Lower lobe of right lung (tissue), 2 donors: ENCODE data around the gene FGD3. TPM values are rescaled to one million over a fixed set of nuclear protein-coding genes. Genes with fewer than 3 reads are reported as not detected.

Source experiments
- ATAC-seq, 2 donors: fragments of 200-7000 bp; cut with Tn5 transposase; one replicate each; pipeline ENCODE4 v1.9.1; 2020 to 2022; ENCODE audit warnings: mild to moderate bottlenecking in 2 of 2, moderate library complexity in 2 of 2
- DNase-seq: peaks from one replicate; pipeline ENCODE4 v3.0.0-alpha.2; 2020
- H3K27ac ChIP-seq: fragments of 200-600 bp; one replicate; pipeline ENCODE4 v1.8.0; 2022
- H3K27me3 ChIP-seq: fragments of 200-600 bp; one replicate; pipeline ENCODE4 v1.8.0; 2022; ENCODE audit warnings: low read depth
- H3K36me3 ChIP-seq: fragments of 200-600 bp; one replicate; pipeline ENCODE4 v1.8.0; 2022; ENCODE audit warnings: mild to moderate bottlenecking
- H3K4me1 ChIP-seq: fragments of 200-600 bp; one replicate; pipeline ENCODE4 v1.8.0; 2022
- H3K4me3 ChIP-seq: fragments of 200-600 bp; one replicate; pipeline ENCODE4 v1.8.0; 2022; ENCODE audit warnings: mild to moderate bottlenecking
- H3K9me3 ChIP-seq: fragments of 200-600 bp; one replicate; pipeline ENCODE4 v1.8.0; 2022
- CTCF ChIP-seq: fragments of 200-600 bp; IDR thresholded peaks from one replicate; pipeline ENCODE4 v1.8.0; 2022; ENCODE audit warnings: antibody characterized with exemption, mild to moderate bottlenecking
- intact Hi-C: fragments of 100-400 bp; cut with DNase I; formaldehyde crosslinking; loops from one replicate; pipeline ENCODE4 v1.11.0; 2022
- total RNA-seq: library from RNA; stranded (reverse); fragmentation: NEBNext Ultra II Directional; extraction: Animal tissue kit (Norgen Biotek cat#: 25700); gene quantifications from one replicate; pipeline ENCODE4 v1.2.1, GENCODE V29; 2021
- donor health status: DM: no; HTN: yes; CAD: no; lungs with severe emphysema.

FGD3 gene
- total RNA-seq, 1 donor from 2014 or later: 23.9 TPM

- Histone ChIP-seq H3K36me3 (no peaks in the 10 kb centered on the region), H3K27me3 (no peaks in the 10 kb centered on the region), H3K4me3 (no peak overlapping the region), H3K9me3 (no peaks in the 10 kb centered on the region), H3K27ac (peak overlapping the region; percentile 77), H3K4me1 (peaks cover 44% of the 10 kb centered on the region)
- intact Hi-C loops: no loop called here
- DNase-seq (no peak), ATAC-seq (no peak)
- TF ChIP-seq CTCF: no peak
Observed at GRCh38 chr9:93053781-93054331, 106.5 kb downstream of the FGD3 start.

- DNase-seq (no peak), ATAC-seq (no peak)
- Histone ChIP-seq H3K4me1 (peaks cover 55% of the 10 kb centered on the region), H3K27ac (no peak overlapping the region), H3K4me3 (no peak overlapping the region), H3K9me3 (no peaks in the 10 kb centered on the region), H3K27me3 (no peaks in the 10 kb centered on the region), H3K36me3 (no peaks in the 10 kb centered on the region)
- intact Hi-C loops: no loop called here
- TF ChIP-seq CTCF: no peak
Observed at GRCh38 chr9:93054758-93055704, 107.7 kb downstream of the FGD3 start.

- H3K4me1 ChIP-seq: peaks cover 66% of the 10 kb centered on the region
- H3K4me3 ChIP-seq: no peak overlapping the region
- no peaks in the 10 kb centered on the region for H3K27me3 ChIP-seq
- no peak for ATAC-seq
- no peak for DNase-seq
- H3K27ac ChIP-seq: no peak overlapping the region
- H3K36me3 ChIP-seq: no peaks in the 10 kb centered on the region
- TF ChIP-seq CTCF: no peak
- intact Hi-C loops: no loop called here
- H3K9me3 ChIP-seq: no peaks in the 10 kb centered on the region
Observed at GRCh38 chr9:93057042-93057702, 109.8 kb downstream of the FGD3 start.

DNA sequence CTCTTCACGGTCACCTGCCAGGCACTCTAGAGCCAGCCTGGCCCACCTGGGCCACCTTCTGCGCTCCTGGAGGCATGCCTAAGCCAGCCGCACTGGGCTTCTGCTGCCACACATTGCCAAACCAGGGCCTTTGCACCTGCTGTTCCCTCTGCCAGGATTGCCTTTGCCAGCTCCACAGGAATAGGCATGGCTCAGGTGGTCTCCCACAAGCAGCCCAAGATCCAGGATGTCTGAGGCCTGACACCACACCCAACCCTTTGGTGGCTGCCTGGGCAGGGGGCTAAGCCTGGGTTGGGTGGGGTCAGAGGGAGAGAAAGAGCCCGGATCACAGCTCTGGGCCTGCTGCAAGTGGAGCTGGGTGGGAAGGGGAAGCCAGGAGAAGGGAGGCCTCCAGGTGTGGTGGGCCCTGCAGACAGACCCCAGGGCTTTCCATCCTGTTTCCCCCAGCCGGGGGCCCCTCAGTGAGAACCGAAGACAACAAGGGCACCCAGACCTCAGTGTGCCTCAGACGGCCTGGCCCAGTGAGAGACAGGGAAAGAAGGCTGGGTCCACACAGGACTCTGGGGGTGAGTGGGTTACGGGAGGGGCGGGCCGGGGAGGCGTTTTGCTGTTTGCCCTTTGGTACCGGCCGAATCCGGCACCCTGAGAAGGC is 110.5 kb downstream of the FGD3 start:
- intact Hi-C loops: no loop called here
- Histone ChIP-seq H3K36me3 (no peaks in the 10 kb centered on the region), H3K9me3 (no peaks in the 10 kb centered on the region), H3K27ac (peak overlapping the region; percentile 73), H3K27me3 (no peaks in the 10 kb centered on the region), H3K4me3 (peak overlapping the region; percentile 64), H3K4me1 (peaks cover 60% of the 10 kb centered on the region)
- TF ChIP-seq CTCF: no peak
- peak; percentile 43 for DNase-seq
- peak in 1 of 2 donors; percentile 4 for ATAC-seq

- peak within 1 kb of the TSS; percentile 64 for H3K4me3 ChIP-seq
- no peaks in the 10 kb centered on the region for H3K36me3 ChIP-seq
- intact Hi-C loops: no loop called here
- peak within 1 kb of the TSS; percentile 73 for H3K27ac ChIP-seq
- no peaks in the 10 kb centered on the region for H3K27me3 ChIP-seq
- peak; percentile 81 for DNase-seq
- peak; percentile 83 to 85 for ATAC-seq
- H3K4me1 ChIP-seq: peaks cover 56% of the 10 kb centered on the region
- no peaks in the 10 kb centered on the region for H3K9me3 ChIP-seq
- no peak for TF ChIP-seq CTCF
Observed at GRCh38 chr9:93058355-93059010, 111.2 kb downstream of the FGD3 start, which contains the start of gene SUSD3. TSS of gene SUSD3 (plus strand) at chr9:93058701. CDS start at chr9:93058743, 42 bp downstream.
